Activated CD4-positive, alpha-beta memory T cell treated with anti-CD3 and anti-CD28 coated beads, Interleukin-2, amount 10 ng/mL, durations not matched to agents 7 days and 5 days (primary cell): ENCODE measurements around the gene C2CD2. TPM values are rescaled to one million over a fixed set of nuclear protein-coding genes. Genes with fewer than 3 reads are reported as not detected.

ENCODE experiments used
- CTCF ChIA-PET: fragments of 350-600 bp; sonication (Branson Sonifier 250); formaldehyde crosslinking; loops from one replicate; lab custom pipeline; 2021; ENCODE audit warnings: antibody characterized with exemption, inconsistent platforms; lab: Charles Lee
- POLR2A ChIA-PET: fragments of 350-600 bp; sonication (Branson Sonifier 250); formaldehyde crosslinking; loops from one replicate; lab custom pipeline; 2021; ENCODE audit warnings: antibody characterized with exemption; lab: Charles Lee
- DNase-seq: peaks from one replicate; pipeline ENCODE4 v3.0.0-alpha.2; 2020
- H3K27ac Mint-ChIP-seq: one replicate; pipeline ENCODE4 v1.8.0; 2021; ENCODE audit warnings: mild to moderate bottlenecking, mixed read lengths
- H3K27me3 Mint-ChIP-seq: one replicate; pipeline ENCODE4 v1.8.0; 2021; ENCODE audit warnings: mixed read lengths
- H3K36me3 Mint-ChIP-seq: one replicate; pipeline ENCODE4 v1.8.0; 2021; ENCODE audit warnings: low read depth, mixed read lengths
- H3K4me1 Mint-ChIP-seq: one replicate; pipeline ENCODE4 v1.8.0; 2021; ENCODE audit warnings: mixed read lengths
- H3K4me3 Mint-ChIP-seq: one replicate; pipeline ENCODE4 v1.8.0; 2021; ENCODE audit warnings: mild to moderate bottlenecking, mixed read lengths
- H3K9me3 Mint-ChIP-seq: one replicate; pipeline ENCODE4 v1.8.0; 2021; ENCODE audit warnings: mixed read lengths
- total RNA-seq, 2 experiments: library from RNA; stranded (reverse); gene quantifications; one replicate each; pipeline ENCODE4 v1.2.3, GENCODE V29; 2021

C2CD2 gene
- total RNA-seq, 2 experiments from 2014 or later, result 5.1 to 6.3 TPM

- ChIA-PET POLR2A (no interaction called here), CTCF (interaction anchor here (1.3 to 1.5 kb wide), 2 partner anchors 19 to 281 kb away, joined by 3 to 4 read pairs; no protein-coding TSS in a partner anchor)
- Mint-ChIP-seq H3K36me3 (peaks cover 20% of the 10 kb centered on the region), H3K4me1 (peaks cover 9% of the 10 kb centered on the region), H3K27me3 (no peaks in the 10 kb centered on the region), H3K27ac (no peak overlapping the region), H3K4me3 (no peak overlapping the region), H3K9me3 (peaks cover 3% of the 10 kb centered on the region)
- DNase-seq, result no peak
Observed at GRCh38 chr21:41836166-41837015, 117.4 kb downstream of the C2CD2 start.

- ChIA-PET POLR2A (no interaction called here), CTCF (no interaction called here)
- Mint-ChIP-seq H3K27ac (no peak overlapping the region), H3K27me3 (no peaks in the 10 kb centered on the region), H3K4me1 (peaks cover 9% of the 10 kb centered on the region), H3K9me3 (peaks cover under 1% of the 10 kb centered on the region), H3K4me3 (no peak overlapping the region), H3K36me3 (peaks cover 13% of the 10 kb centered on the region)
- DNase-seq, result no peak
Observed at GRCh38 chr21:41835711-41836154, 118.1 kb downstream of the C2CD2 start.

Other genes with a start within 250 kb of the C2CD2 start
- not detected for gene RIPK4, start 187.0 kb downstream of the C2CD2 start, total RNA-seq
- gene PRDM15, start 74.7 kb downstream of the C2CD2 start, total RNA-seq, result 1 to 10 TPM; 7.0 to 8.1 TPM
- gene ZBTB21, start 56.3 kb upstream of the C2CD2 start, total RNA-seq, result 10 to 100 TPM; 18.0 to 18.4 TPM
- under 1 TPM; 0.05 to 0.10 TPM for gene UMODL1, start 117.3 kb upstream of the C2CD2 start, total RNA-seq